Muscle of arm (tissue), 12 donors: ENCODE measurements around the gene FGF11. TPM values are rescaled to one million over a fixed set of nuclear protein-coding genes. Genes with fewer than 3 reads are reported as not detected.
"Not testable (repeated sequence)": the region's sequence is repeated elsewhere in the genome, so short reads cannot be mapped to it uniquely, and the experiment has no call there.

Source experiments
- DNase-seq: peaks from one replicate; pipeline ENCODE4 v3.0.0-alpha.2; 2013
- polyA plus RNA-seq, 12 donors: library from polyadenylated mRNA; unstranded; fragments of 120-200 nt; gene quantifications; one replicate each; pipeline ENCODE4 v1.2.1, GENCODE V29; 2013; ENCODE audit not compliant: insufficient read length in 12 of 12

Gene FGF11
- polyA plus RNA-seq, 12 donors: 0.97 to 15.9 (median 2.4) TPM; not detected in 1

DNA sequence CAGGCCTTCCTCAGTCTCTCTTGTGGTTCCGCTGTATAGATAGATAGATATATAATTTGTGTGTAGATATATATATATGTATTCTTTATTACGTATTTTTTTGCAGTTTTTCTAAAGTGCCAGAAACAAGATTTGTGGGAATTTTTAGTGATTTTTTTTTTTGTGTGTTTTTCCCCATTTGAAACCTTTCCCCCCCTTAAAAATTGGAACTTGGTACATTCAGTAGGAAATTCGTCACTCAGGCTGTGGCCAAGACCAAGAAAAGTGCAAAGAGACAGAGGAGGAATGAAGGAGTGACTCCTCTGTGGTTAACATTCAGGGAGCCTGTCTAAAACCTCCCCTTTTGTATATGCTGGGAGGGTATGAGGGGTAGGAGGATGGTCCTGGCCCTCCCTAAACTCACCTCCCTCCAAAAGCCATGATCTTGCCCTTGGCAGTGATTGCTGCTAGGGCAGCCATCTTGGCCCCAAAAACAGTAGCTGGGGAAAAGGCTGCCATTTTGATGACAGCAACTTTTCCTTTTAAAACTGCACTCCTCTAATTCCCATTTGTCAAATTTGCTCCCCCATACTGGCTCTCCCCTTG lies 20.7 kb downstream of the FGF11 start:
- no peak for DNase-seq

GRCh38 chr17:7460850-7461660 lies 21.7 kb downstream of the FGF11 start:
- no peak for DNase-seq

- no peak for DNase-seq
Measured at GRCh38 chr17:7462474-7463371, 23.4 kb downstream of the FGF11 start.

DNA sequence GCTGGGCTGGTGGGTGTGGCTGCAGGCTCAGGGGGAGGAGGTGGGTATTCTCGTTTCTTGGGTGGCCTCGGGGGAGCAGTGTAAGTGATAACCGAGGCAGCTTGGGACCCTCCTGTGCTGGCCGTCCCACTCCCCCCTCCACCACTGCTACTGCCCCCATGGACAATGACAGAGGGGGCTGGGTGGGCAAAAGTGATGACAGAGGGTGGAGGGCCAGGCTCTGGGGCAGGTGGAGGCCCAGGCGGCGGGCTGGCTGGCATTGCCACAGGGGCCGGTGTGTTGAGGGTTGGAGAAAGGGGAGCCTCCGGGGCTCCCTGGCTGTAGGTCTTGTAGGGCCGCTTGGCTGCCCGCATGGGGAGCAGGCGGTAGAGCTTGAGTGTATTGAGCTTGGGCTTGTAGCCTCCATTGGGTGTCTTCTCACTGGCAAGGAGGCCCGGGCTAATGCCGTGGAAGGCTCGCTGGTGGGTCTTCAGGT lies 24.1 kb downstream of the FGF11 start:
- DNase-seq: no peak

- DNase-seq: no peak
Measured at GRCh38 chr17:7464081-7464480, 24.8 kb downstream of the FGF11 start.

- no peak for DNase-seq
Measured at GRCh38 chr17:7465597-7466275, 26.4 kb downstream of the FGF11 start.

- no peak for DNase-seq
Measured at GRCh38 chr17:7466318-7466638, 27.0 kb downstream of the FGF11 start.

DNA sequence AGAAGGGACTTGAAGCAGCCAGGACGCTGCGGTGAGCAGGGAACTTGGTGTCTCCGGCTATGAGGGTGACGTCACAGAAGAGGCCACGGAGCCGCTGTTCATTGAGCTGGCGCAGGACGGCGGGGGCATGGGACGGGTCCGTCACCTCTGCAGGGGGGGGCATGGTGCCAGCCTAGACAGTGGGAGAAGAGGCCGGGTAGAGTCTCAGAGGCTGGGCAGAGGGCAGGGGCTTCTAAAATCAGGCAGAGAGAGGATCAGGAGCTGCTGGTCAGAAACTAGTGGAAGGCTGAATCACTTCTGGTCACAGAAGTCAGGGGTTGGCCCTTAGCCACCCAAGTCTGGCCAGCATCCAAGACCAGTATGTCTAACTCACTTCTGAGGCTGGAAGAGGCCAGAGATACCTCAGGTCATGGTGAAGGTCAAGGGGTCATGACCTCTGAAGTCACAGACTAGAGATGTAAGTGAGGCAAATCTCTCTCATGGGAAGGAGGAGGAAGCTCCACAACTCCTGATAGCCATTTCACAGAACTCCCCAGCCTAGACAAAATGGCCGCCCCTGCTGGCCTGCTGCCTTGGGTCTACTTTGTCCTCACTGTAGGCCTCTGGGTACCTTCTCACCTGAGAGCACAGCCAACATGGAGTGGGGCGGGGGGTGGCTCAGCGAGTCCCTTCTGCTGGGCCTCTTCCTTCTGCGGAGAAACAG lies 27.5 kb downstream of the FGF11 start:
- no peak for DNase-seq

DNA sequence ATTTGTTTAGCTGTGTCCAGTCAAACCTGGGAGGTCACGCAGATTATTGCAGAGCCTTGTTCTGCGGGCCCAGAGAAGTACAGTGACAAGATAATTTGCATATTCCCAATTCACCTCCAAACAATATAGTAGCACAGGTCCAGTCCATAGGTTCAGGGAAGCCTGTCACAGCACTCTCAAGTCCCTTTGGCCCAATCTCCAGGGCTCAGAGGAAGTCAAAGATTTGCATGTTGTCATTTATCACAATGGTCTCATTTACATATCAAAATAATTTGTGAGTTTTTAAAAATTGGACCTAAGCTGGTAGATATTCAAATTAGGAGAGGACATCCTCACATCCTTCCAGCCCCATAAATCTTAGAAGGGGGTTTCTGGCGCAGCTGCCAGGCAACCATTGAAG lies 28.2 kb downstream of the FGF11 start:
- no peak for DNase-seq

GRCh38 chr17:7468290-7468689 lies 29.0 kb downstream of the FGF11 start:
- DNase-seq: no peak

- no peak for DNase-seq
Measured at GRCh38 chr17:7468804-7469389, 29.6 kb downstream of the FGF11 start.

DNA sequence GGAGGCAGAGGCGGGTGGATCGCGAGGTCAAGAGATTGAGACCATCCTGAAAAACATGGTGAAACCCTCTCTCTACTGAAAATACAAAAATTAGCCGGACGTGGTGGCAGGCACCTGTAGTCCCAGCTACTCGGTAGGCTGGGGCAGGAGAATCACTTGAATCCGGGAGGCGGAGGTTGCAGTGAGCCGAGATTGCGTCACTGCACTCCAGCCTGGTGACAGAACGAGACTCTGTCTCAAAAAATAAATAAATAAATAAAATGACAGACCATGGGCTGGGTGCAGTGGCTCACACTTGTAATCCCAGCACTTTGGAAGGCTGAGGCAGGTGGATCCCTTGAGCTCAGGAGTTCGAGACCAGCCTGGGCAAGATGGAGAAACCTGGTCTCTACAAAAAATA lies 30.5 kb downstream of the FGF11 start:
- not testable (repeated sequence) for DNase-seq

GRCh38 chr17:7470457-7470973 lies 31.2 kb downstream of the FGF11 start:
- DNase-seq: not testable (repeated sequence)

GRCh38 chr17:7471729-7472128 lies 32.4 kb downstream of the FGF11 start:
- no peak for DNase-seq

DNA sequence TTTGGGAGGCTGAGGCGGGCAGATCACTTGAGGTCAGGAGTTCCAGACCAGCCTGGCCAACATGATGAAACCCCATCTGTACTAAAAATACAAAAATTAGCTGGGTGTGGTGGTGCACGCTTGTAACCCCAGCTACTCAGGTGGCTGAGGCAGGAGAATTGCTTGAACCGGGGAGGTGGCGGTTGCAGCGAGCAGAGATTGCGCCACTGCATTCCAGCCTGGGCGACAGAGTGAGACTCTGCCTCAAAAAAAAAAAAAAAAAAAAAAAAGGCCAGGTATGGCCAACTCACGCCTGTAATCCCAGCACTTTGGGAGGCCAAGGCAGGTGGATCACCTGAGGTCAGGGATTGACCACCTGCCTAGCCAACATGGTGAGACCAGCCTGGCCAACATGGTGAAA lies 35.5 kb downstream of the FGF11 start:
- not testable (repeated sequence) for DNase-seq

GRCh38 chr17:7475764-7476422 lies 36.6 kb downstream of the FGF11 start:
- DNase-seq: no peak

DNA sequence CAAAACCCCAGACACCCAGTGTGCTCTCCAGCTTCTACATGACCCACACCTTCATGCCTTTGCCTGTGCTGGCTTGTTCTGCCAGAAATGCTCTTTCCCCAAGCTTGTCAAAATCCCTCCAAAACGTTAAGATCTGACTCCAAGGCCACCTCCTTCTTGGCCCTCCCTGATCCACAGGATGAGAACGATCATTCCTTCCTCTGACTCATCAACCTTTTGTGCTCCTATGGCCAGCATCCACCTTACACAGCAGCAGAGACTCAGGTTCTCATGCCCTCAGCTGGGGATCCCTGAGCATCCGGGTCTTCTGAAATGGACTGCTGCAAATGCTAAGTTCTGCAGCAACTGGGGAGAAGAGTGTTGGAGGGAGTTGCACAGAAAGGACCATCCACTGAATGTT lies 37.2 kb downstream of the FGF11 start:
- no peak for DNase-seq

DNA sequence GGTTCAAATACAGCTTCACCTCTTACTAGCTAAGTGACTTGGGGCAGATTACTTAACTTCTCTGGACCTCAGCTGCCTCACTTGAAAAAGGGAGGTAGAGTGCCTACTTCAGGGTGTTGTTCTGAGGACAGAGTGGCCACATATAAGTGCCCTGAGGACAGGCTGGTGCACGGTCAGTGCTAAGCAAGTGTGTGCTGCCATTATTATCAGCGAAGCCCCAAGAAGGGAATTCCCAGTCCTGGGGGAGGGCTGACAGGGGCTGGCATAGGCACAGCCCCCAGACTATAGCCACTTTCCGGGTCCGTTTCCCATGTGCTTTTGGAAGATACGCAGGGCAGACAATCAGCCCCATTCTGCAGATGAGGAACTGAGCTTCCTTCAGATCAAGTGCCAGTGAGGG lies 37.6 kb downstream of the FGF11 start:
- no peak for DNase-seq

GRCh38 chr17:7477392-7478275 lies 38.3 kb downstream of the FGF11 start:
- no peak for DNase-seq
